Measurements from ENCODE around the gene ALK.

Gene ALK

GRCh38 chr2:29241955-29242565 is 679.3 kb downstream of the ALK start:
- no peaks in the 10 kb centered on the region for H3K4me1 ChIP-seq (ENCODE audit: control insufficient read depth, low read depth, low read length)
- H3K27ac ChIP-seq (ENCODE audit: low read length), result no peak overlapping the region
- H3K9ac ChIP-seq (ENCODE audit: low read length), result no peak overlapping the region
- H3K9me3 ChIP-seq (ENCODE audit: control insufficient read depth, low read depth, low read length), result no peaks in the 10 kb centered on the region
- H3K36me3 ChIP-seq (ENCODE audit: control insufficient read depth, low read depth, low read length), result no peaks in the 10 kb centered on the region
- H3K4me3 ChIP-seq (ENCODE audit: low read length), result no peak overlapping the region
- no peaks in the 10 kb centered on the region for H3K27me3 ChIP-seq (ENCODE audit: control insufficient read depth, insufficient read depth, low read length)

- H3K9me3 ChIP-seq (ENCODE audit: control insufficient read depth, low read depth, low read length), result no peaks in the 10 kb centered on the region
- H3K4me1 ChIP-seq (ENCODE audit: control insufficient read depth, low read depth, low read length), result no peaks in the 10 kb centered on the region
- H3K27ac ChIP-seq (ENCODE audit: low read length), result no peak overlapping the region
- no peak overlapping the region for H3K9ac ChIP-seq (ENCODE audit: low read length)
- no peaks in the 10 kb centered on the region for H3K36me3 ChIP-seq (ENCODE audit: control insufficient read depth, low read depth, low read length)
- H3K4me3 ChIP-seq (ENCODE audit: low read length), result no peak overlapping the region
- H3K27me3 ChIP-seq (ENCODE audit: control insufficient read depth, insufficient read depth, low read length), result no peaks in the 10 kb centered on the region
These were observed 680.0 kb downstream of the ALK start for GRCh38 chr2:29241341-29241740.

- Histone ChIP-seq H3K36me3 (ENCODE audit: control insufficient read depth, low read depth, low read length) (no peaks in the 10 kb centered on the region), H3K9ac (ENCODE audit: low read length) (no peak overlapping the region), H3K4me1 (ENCODE audit: control insufficient read depth, low read depth, low read length) (no peaks in the 10 kb centered on the region), H3K27ac (ENCODE audit: low read length) (no peak overlapping the region), H3K27me3 (ENCODE audit: control insufficient read depth, insufficient read depth, low read length) (no peaks in the 10 kb centered on the region), H3K9me3 (ENCODE audit: control insufficient read depth, low read depth, low read length) (no peaks in the 10 kb centered on the region), H3K4me3 (ENCODE audit: low read length) (no peak overlapping the region)
These were observed 680.8 kb downstream of the ALK start for GRCh38 chr2:29240601-29241000.

- H3K36me3 ChIP-seq (ENCODE audit: control insufficient read depth, low read depth, low read length), result no peaks in the 10 kb centered on the region
- no peaks in the 10 kb centered on the region for H3K9me3 ChIP-seq (ENCODE audit: control insufficient read depth, low read depth, low read length)
- no peak overlapping the region for H3K4me3 ChIP-seq (ENCODE audit: low read length)
- no peak overlapping the region for H3K27ac ChIP-seq (ENCODE audit: low read length)
- no peaks in the 10 kb centered on the region for H3K4me1 ChIP-seq (ENCODE audit: control insufficient read depth, low read depth, low read length)
- no peaks in the 10 kb centered on the region for H3K27me3 ChIP-seq (ENCODE audit: control insufficient read depth, insufficient read depth, low read length)
- no peak overlapping the region for H3K9ac ChIP-seq (ENCODE audit: low read length)
These were observed 682.0 kb downstream of the ALK start for GRCh38 chr2:29239209-29239960.

GRCh38 chr2:29238497-29238896 is 682.9 kb downstream of the ALK start:
- no peak overlapping the region for H3K9ac ChIP-seq (ENCODE audit: low read length)
- no peaks in the 10 kb centered on the region for H3K9me3 ChIP-seq (ENCODE audit: control insufficient read depth, low read depth, low read length)
- no peak overlapping the region for H3K27ac ChIP-seq (ENCODE audit: low read length)
- H3K4me1 ChIP-seq (ENCODE audit: control insufficient read depth, low read depth, low read length), result no peaks in the 10 kb centered on the region
- no peak overlapping the region for H3K4me3 ChIP-seq (ENCODE audit: low read length)
- no peaks in the 10 kb centered on the region for H3K27me3 ChIP-seq (ENCODE audit: control insufficient read depth, insufficient read depth, low read length)
- H3K36me3 ChIP-seq (ENCODE audit: control insufficient read depth, low read depth, low read length), result no peaks in the 10 kb centered on the region

- H3K9me3 ChIP-seq (ENCODE audit: control insufficient read depth, low read depth, low read length), result no peaks in the 10 kb centered on the region
- no peak overlapping the region for H3K4me3 ChIP-seq (ENCODE audit: low read length)
- H3K4me1 ChIP-seq (ENCODE audit: control insufficient read depth, low read depth, low read length), result no peaks in the 10 kb centered on the region
- no peak overlapping the region for H3K9ac ChIP-seq (ENCODE audit: low read length)
- no peaks in the 10 kb centered on the region for H3K27me3 ChIP-seq (ENCODE audit: control insufficient read depth, insufficient read depth, low read length)
- no peaks in the 10 kb centered on the region for H3K36me3 ChIP-seq (ENCODE audit: control insufficient read depth, low read depth, low read length)
- H3K27ac ChIP-seq (ENCODE audit: low read length), result no peak overlapping the region
These were observed 685.3 kb downstream of the ALK start for GRCh38 chr2:29236074-29236473.

GRCh38 chr2:29235411-29235810 is 686.0 kb downstream of the ALK start:
- Histone ChIP-seq H3K27ac (ENCODE audit: low read length) (no peak overlapping the region), H3K27me3 (ENCODE audit: control insufficient read depth, insufficient read depth, low read length) (no peaks in the 10 kb centered on the region), H3K9me3 (ENCODE audit: control insufficient read depth, low read depth, low read length) (no peaks in the 10 kb centered on the region), H3K4me3 (ENCODE audit: low read length) (no peak overlapping the region), H3K4me1 (ENCODE audit: control insufficient read depth, low read depth, low read length) (no peaks in the 10 kb centered on the region), H3K36me3 (ENCODE audit: control insufficient read depth, low read depth, low read length) (no peaks in the 10 kb centered on the region), H3K9ac (ENCODE audit: low read length) (no peak overlapping the region)

- H3K27ac ChIP-seq (ENCODE audit: low read length), result no peak overlapping the region
These were observed 688.0 kb downstream of the ALK start for GRCh38 chr2:29233428-29233827.

GRCh38 chr2:29232041-29232440 is 689.3 kb downstream of the ALK start:
- Histone ChIP-seq H3K36me3 (ENCODE audit: control insufficient read depth, low read depth, low read length) (no peaks in the 10 kb centered on the region), H3K27ac (ENCODE audit: low read length) (no peak overlapping the region), H3K4me1 (ENCODE audit: control insufficient read depth, low read depth, low read length) (no peaks in the 10 kb centered on the region), H3K27me3 (ENCODE audit: control insufficient read depth, insufficient read depth, low read length) (no peaks in the 10 kb centered on the region), H3K4me3 (ENCODE audit: low read length) (no peak overlapping the region), H3K9ac (ENCODE audit: low read length) (no peak overlapping the region), H3K9me3 (ENCODE audit: control insufficient read depth, low read depth, low read length) (no peaks in the 10 kb centered on the region)

More at GRCh38 chr2:29233428-29233827, 688.0 kb downstream of the ALK start:
- H3K4me1 ChIP-seq (ENCODE audit: control insufficient read depth, low read depth, low read length), result no peaks in the 10 kb centered on the region
- H3K27me3 ChIP-seq (ENCODE audit: control insufficient read depth, insufficient read depth, low read length), result no peaks in the 10 kb centered on the region
- no peak overlapping the region for H3K4me3 ChIP-seq (ENCODE audit: low read length)
- no peak overlapping the region for H3K9ac ChIP-seq (ENCODE audit: low read length)
- no peaks in the 10 kb centered on the region for H3K9me3 ChIP-seq (ENCODE audit: control insufficient read depth, low read depth, low read length)
- H3K36me3 ChIP-seq (ENCODE audit: control insufficient read depth, low read depth, low read length), result no peaks in the 10 kb centered on the region

GRCh38 chr2:29229640-29230039 is 691.7 kb downstream of the ALK start:
- Histone ChIP-seq H3K9me3 (ENCODE audit: control insufficient read depth, low read depth, low read length) (no peaks in the 10 kb centered on the region), H3K36me3 (ENCODE audit: control insufficient read depth, low read depth, low read length) (no peaks in the 10 kb centered on the region), H3K27me3 (ENCODE audit: control insufficient read depth, insufficient read depth, low read length) (no peaks in the 10 kb centered on the region), H3K27ac (ENCODE audit: low read length) (no peak overlapping the region), H3K4me1 (ENCODE audit: control insufficient read depth, low read depth, low read length) (no peaks in the 10 kb centered on the region), H3K4me3 (ENCODE audit: low read length) (no peak overlapping the region), H3K9ac (ENCODE audit: low read length) (no peak overlapping the region)

- Histone ChIP-seq H3K4me3 (ENCODE audit: low read length) (no peak overlapping the region), H3K4me1 (ENCODE audit: control insufficient read depth, low read depth, low read length) (no peaks in the 10 kb centered on the region), H3K9ac (ENCODE audit: low read length) (no peak overlapping the region), H3K27me3 (ENCODE audit: control insufficient read depth, insufficient read depth, low read length) (no peaks in the 10 kb centered on the region), H3K9me3 (ENCODE audit: control insufficient read depth, low read depth, low read length) (no peaks in the 10 kb centered on the region), H3K27ac (ENCODE audit: low read length) (no peak overlapping the region), H3K36me3 (ENCODE audit: control insufficient read depth, low read depth, low read length) (no peaks in the 10 kb centered on the region)
These were observed 692.4 kb downstream of the ALK start for GRCh38 chr2:29228947-29229346.

Measured in iPS-18a (cell line).